Peyer's patch (tissue), 4 donors: ENCODE results near the gene ALG1.
"Not testable (repeated sequence)": the region's sequence is repeated elsewhere in the genome, so short reads cannot be mapped to it uniquely, and the experiment has no call there.

Source experiments
- POLR2A ChIP-seq, 2 donors: fragments of 450-650 bp; IDR thresholded peaks; one replicate each; pipeline ENCODE4 v1.5.1; 2017; ENCODE audit warnings: antibody characterized with exemption in 2 of 2, mild to moderate bottlenecking in 2 of 2, moderate library complexity in 2 of 2
- TF ChIP-seq, protein P1 (sequence below), 6 experiments: fragments of 450-650 bp in 4 of 6; fragments of 200-600 bp in 2 of 6; sonication (generic) in 1 of 6; IDR thresholded peaks; one replicate each; pipeline ENCODE4 v1.5.1; 2017 to 2019; ENCODE audit warnings: antibody characterized with exemption in 6 of 6, mild to moderate bottlenecking in 3 of 6, moderate library complexity in 1 of 6

DNA sequence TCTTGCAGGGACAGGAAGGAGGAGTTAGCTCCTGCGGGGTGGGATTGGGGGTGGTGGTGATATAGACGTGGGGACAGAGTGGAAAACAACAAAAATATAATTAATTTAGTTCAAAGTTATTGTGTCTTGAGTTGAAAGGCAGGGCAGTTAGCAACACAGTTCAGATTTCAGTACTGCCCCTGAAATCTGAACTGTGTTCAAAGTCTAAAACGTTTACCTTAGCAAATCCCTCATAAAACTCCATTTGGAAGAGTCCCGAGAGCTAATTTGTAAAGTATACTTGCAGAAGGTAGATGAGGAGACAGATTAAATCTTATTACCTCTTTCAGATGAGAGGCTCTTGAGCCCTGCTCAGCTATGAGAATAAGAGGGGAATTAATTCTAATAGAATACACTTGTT lies 27.5 kb downstream of the ALG1 start:
- TF ChIP-seq, protein P1, sequence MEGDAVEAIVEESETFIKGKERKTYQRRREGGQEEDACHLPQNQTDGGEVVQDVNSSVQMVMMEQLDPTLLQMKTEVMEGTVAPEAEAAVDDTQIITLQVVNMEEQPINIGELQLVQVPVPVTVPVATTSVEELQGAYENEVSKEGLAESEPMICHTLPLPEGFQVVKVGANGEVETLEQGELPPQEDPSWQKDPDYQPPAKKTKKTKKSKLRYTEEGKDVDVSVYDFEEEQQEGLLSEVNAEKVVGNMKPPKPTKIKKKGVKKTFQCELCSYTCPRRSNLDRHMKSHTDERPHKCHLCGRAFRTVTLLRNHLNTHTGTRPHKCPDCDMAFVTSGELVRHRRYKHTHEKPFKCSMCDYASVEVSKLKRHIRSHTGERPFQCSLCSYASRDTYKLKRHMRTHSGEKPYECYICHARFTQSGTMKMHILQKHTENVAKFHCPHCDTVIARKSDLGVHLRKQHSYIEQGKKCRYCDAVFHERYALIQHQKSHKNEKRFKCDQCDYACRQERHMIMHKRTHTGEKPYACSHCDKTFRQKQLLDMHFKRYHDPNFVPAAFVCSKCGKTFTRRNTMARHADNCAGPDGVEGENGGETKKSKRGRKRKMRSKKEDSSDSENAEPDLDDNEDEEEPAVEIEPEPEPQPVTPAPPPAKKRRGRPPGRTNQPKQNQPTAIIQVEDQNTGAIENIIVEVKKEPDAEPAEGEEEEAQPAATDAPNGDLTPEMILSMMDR (IDR thresholded peaks at IDR 0.05): not testable (repeated sequence)
- TF ChIP-seq POLR2A (IDR thresholded peaks at IDR 0.05): not testable (repeated sequence)
